ENCODE measurements around the gene SH3RF3.

The SH3RF3 gene

DNA sequence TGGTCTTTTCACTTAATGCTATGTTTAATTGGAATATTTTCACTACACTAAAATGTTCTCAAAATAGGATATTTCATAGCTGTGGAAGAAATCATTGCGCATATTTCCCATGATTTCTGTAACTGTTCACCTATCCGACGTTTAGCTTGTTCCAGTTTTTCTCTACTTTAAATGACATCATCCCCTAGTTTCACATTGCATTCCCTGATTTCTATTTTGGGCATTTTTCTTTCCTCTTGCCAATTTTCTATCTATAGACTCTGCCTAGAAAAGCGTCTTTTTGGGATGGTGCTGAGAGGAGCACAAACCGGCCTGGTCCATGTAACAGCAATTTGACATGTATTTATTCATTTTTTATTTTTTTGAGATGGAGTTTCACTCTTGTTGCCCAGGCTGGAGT lies 163.4 kb downstream of the SH3RF3 start:
- ChIA-PET POLR2A (no interaction called here), CTCF (interaction anchor here (2.6 kb wide), 1 partner anchor 11 kb away, joined by 9 read pairs; no protein-coding TSS in a partner anchor)
- DNase-seq (ENCODE audit: low read depth, low spot score), result no peak
- no peak overlapping the region for H3K4me3 ChIP-seq (ENCODE audit: low read depth, low read length)
- TF ChIP-seq, protein P1, sequence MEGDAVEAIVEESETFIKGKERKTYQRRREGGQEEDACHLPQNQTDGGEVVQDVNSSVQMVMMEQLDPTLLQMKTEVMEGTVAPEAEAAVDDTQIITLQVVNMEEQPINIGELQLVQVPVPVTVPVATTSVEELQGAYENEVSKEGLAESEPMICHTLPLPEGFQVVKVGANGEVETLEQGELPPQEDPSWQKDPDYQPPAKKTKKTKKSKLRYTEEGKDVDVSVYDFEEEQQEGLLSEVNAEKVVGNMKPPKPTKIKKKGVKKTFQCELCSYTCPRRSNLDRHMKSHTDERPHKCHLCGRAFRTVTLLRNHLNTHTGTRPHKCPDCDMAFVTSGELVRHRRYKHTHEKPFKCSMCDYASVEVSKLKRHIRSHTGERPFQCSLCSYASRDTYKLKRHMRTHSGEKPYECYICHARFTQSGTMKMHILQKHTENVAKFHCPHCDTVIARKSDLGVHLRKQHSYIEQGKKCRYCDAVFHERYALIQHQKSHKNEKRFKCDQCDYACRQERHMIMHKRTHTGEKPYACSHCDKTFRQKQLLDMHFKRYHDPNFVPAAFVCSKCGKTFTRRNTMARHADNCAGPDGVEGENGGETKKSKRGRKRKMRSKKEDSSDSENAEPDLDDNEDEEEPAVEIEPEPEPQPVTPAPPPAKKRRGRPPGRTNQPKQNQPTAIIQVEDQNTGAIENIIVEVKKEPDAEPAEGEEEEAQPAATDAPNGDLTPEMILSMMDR (IDR thresholded peaks at IDR 0.05; ENCODE audit: insufficient read depth, low read length, missing control alignments), result no peak

DNA sequence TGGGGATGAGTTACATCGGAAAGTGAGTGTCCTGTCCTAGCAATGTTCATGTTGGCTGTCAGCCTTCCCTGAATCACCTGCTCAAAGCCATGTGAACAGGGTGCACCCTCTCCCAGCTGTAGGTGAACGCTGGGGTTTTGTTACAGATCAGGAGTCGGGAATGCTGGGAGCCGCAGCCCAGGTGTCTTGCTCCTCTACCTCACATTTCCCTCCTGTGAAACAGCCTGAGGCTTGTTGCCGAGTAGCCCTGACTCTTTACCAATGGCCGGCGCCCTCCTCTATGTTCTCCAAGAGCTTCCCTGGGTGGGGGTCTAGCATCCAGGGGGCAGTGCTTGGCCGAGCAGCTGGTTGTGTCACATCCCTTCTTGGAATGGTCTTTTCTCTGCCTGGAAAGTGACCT lies 164.7 kb downstream of the SH3RF3 start:
- TF ChIP-seq, protein P1 (IDR thresholded peaks at IDR 0.05; ENCODE audit: insufficient read depth, low read length, missing control alignments), result no peak
- CTCF ChIA-PET, result interaction anchor here (1.5 kb wide), 1 partner anchor 32 kb away, joined by 3 read pairs; no protein-coding TSS in a partner anchor
- no peak overlapping the region for H3K4me3 ChIP-seq (ENCODE audit: low read depth, low read length)
- DNase-seq (ENCODE audit: low read depth, low spot score), result no peak
- POLR2A ChIA-PET, result no interaction called here

DNA sequence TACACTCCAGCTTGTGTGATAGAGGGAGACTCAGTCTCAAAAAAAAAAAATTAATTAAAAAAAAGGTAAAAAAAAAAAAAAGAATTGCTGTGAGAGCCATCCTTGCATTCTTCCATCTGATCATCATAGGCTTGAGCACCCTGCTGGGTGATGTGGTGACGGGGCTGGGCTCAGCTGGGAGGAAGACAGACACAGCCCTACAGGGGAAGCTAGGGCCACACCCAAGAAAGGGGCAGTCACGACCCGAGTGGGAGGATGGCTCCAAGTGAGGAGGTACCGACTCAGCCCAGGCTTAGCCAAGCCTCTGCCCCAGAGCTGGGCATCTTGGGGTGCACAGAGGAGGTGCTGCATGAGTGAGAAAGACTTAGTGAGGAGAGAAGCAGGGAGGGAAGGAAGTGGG lies 165.5 kb downstream of the SH3RF3 start:
- TF ChIP-seq, protein P1 (IDR thresholded peaks at IDR 0.05; ENCODE audit: insufficient read depth, low read length, missing control alignments), result no peak
- no peak for DNase-seq (ENCODE audit: low read depth, low spot score)
- H3K4me3 ChIP-seq (ENCODE audit: low read depth, low read length), result no peak overlapping the region
- POLR2A ChIA-PET, result no interaction called here
- CTCF ChIA-PET, result interaction anchor here (1.1 to 1.5 kb wide), 3 partner anchors 10 to 216 kb away, joined by 3 to 4 read pairs (median 3); no protein-coding TSS in a partner anchor

DNA sequence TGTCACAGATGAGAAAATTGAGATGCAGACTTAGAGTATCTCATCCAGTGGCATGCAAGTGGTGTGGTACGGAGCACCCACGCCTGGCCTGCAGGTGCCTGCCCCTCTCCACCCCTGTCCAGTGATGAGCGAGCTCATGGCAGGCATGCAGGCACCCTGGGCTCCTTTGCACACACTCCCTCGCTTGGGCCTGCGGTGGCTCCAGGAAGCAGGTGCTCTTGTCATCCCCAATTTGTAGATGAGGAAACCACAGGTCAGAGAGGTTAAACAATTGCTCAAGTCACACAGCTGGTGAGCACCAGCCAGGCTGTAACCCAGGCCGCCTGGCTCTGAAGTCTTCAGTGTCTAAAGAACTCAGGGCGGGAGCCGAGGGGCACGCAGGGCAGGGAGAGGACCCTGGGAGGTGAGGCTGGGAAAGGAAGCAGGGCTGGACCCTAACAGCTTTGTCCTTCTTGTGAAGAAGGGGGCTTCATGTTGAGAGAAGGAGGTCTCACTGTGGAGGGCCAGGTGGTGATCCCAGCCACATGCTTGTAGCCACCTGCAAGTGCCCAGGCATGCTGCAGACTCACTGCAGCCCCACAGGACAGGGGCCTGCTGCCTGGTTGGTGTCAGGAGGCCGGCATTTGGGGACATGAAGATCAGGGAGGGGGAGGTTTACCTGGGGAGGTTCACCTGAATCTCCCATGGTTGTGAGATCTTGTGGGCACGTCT lies 166.2 kb downstream of the SH3RF3 start:
- ChIA-PET POLR2A (no interaction called here), CTCF (interaction anchor here (1.1 to 1.5 kb wide), 3 partner anchors 9 to 215 kb away, joined by 3 to 4 read pairs (median 3); no protein-coding TSS in a partner anchor)
- no peak overlapping the region for H3K4me3 ChIP-seq (ENCODE audit: low read depth, low read length)
- DNase-seq (ENCODE audit: low read depth, low spot score), result no peak
- TF ChIP-seq, protein P1 (IDR thresholded peaks at IDR 0.05; ENCODE audit: insufficient read depth, low read length, missing control alignments), result no peak

DNA sequence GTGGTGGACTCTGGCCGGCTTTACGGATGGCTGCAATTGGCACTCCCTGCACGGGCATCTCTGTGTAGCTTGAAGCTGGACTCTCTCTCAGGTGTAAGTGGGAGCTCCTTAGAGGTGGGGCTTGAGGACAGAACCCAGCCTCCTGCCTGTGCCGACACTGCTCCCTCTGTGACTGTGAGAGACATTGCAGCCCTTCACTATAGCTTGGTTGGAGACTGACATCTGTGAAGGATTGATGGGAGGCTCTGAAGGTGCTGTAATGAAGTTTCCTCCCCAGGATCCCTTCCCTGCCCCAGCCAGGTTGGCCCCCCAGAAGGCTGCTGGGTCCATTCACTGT lies 166.7 kb downstream of the SH3RF3 start:
- TF ChIP-seq, protein P1 (IDR thresholded peaks at IDR 0.05; ENCODE audit: insufficient read depth, low read length, missing control alignments), result no peak
- CTCF ChIA-PET, result no interaction called here

DNA sequence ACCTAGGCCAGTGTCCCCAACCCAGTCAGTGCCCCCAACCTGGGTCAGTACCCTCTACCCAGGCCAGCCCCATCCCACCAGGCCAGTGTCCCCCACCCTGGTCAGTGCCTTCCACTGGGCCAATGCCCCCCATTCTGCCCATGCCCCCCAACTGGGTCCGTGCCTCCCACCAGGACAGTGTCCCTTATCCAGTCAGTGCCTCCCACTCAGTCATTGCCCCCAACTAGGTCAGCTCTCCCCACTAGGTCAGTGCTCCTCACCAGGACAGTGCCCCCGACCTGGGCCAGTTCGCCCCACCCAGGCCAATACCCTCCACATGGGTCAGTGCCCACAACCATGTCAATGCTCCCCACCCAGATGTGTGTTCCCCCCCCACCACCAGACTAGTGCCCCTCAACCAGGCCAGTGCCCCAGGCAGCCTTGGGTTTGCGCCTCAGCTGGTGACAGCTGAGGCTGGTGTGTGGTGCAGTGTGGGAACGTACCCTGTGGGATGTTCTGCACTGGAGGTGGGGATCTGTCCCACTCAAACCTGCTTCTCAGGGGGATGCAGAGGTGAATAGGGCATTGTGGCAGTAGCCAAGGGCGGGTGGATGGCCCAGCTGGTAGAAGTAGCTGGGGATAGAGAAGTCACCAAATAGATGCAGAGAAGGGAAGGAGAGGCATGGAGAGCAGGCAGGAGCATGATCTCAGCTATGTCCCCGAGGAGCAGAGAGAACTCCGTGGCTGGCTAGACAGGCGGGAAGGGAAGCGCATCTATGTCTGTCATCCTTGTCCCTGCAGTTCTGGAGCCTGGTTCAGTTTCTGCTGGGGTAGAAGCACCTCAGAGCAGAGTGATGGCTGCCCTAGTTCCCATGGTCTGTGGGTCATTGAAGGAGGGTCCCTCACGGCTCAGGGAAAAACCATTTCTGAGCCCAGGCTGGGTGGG lies 168.8 kb downstream of the SH3RF3 start:
- ChIA-PET CTCF (interaction anchor here (1.7 kb wide), 1 partner anchor 212 kb away, joined by 5 read pairs; no protein-coding TSS in a partner anchor), POLR2A (no interaction called here)
- DNase-seq (ENCODE audit: low read depth, low spot score), result no peak
- no peak overlapping the region for H3K4me3 ChIP-seq (ENCODE audit: low read depth, low read length)
- TF ChIP-seq, protein P1 (IDR thresholded peaks at IDR 0.05; ENCODE audit: insufficient read depth, low read length, missing control alignments), result no peak

More for the DNA sequence above, 166.7 kb downstream of the SH3RF3 start:
- H3K4me3 ChIP-seq (ENCODE audit: low read depth, low read length), result no peak overlapping the region
- no peak for DNase-seq (ENCODE audit: low read depth, low spot score)
- POLR2A ChIA-PET, result no interaction called here

Data from AG04449 (cell line).